Prostate gland (tissue), 2 donors: ENCODE data around the gene AQP12B.
"Not testable (repeated sequence)": the region's sequence is repeated elsewhere in the genome, so short reads cannot be mapped to it uniquely, and the experiment has no call there.

ENCODE experiments used
- CTCF ChIP-seq, 4 experiments: fragments of 200-600 bp in 2 of 4; fragments of 450-650 bp in 2 of 4; sonication (generic) in 2 of 4; IDR thresholded peaks; 1 replicate in 3 of 4; 2 replicates in 1 of 4; pipeline ENCODE4 v1.5.1; 2016 to 2019; ENCODE audit warnings: antibody characterized with exemption in 4 of 4, mild to moderate bottlenecking in 2 of 4, moderate library complexity in 2 of 4
- POLR2A ChIP-seq: fragments of 450-650 bp; IDR thresholded peaks from one replicate; pipeline ENCODE4 v1.6.1; 2016; ENCODE audit warnings: antibody characterized with exemption, mild to moderate bottlenecking

DNA sequence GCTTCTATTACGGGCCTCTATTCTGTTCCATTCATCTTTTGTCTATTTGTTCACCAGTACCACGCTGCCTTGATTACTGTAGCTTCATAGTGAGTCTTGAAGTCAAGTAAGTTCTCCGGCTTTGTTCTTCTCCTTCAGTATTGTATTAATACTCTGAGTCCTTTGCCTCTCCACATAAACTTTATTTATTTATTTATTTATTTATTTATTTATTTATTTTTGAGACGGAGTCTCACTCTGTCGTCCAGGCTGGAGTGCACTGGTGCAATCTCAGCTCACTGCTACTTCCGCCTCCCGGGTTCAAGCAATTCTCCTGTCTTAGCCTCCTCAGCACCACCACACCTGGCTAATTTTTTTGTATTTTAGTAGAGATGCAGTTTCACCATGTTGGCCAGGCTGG, 22.8 kb downstream of the AQP12B start:
- TF ChIP-seq CTCF (IDR thresholded peaks at IDR 0.05); POLR2A: not testable (repeated sequence)
